ENCODE results near the gene DTNA. TPM values are rescaled to one million over a fixed set of nuclear protein-coding genes. Genes with fewer than 3 reads are reported as not detected.
"Not testable (repeated sequence)": the region's sequence is repeated elsewhere in the genome, so short reads cannot be mapped to it uniquely, and the experiment has no call there.

The DTNA gene
- 0.25 TPM in 1 of 2 replicates, not detected in the other for total RNA-seq

GRCh38 chr18:34709750-34710441, at the start of gene DTNA:
DTNA (plus strand) TSS chr18:34710298; CDS start chr18:34755977, 45,679 bp downstream.
- intact Hi-C loops (cut with micrococcal nuclease), result no loop called here

GRCh38 chr18:34660572-34660971, 49.5 kb upstream of the DTNA start:
- intact Hi-C loops (cut with micrococcal nuclease), result no loop called here

GRCh38 chr18:34661464-34662087, 48.5 kb upstream of the DTNA start:
- intact Hi-C loops (cut with micrococcal nuclease), result loop anchor here (1.0 kb wide), 1 partner anchor 127 kb away; no protein-coding TSS in a partner anchor

GRCh38 chr18:34676816-34677574, 33.1 kb upstream of the DTNA start:
- intact Hi-C loops (cut with micrococcal nuclease), result no loop called here

GRCh38 chr18:34689750-34690149, 20.3 kb upstream of the DTNA start:
- intact Hi-C loops (cut with micrococcal nuclease), result not testable (repeated sequence)

- intact Hi-C loops (cut with micrococcal nuclease), result no loop called here
Observed at GRCh38 chr18:34691614-34692013, 18.5 kb upstream of the DTNA start.

- intact Hi-C loops (cut with micrococcal nuclease), result no loop called here
Observed at GRCh38 chr18:34694591-34695165, 15.4 kb upstream of the DTNA start.

GRCh38 chr18:34695310-34695709, 14.8 kb upstream of the DTNA start:
- intact Hi-C loops (cut with micrococcal nuclease), result no loop called here

- intact Hi-C loops (cut with micrococcal nuclease), result no loop called here
Observed at GRCh38 chr18:34696671-34697070, 13.4 kb upstream of the DTNA start.

- intact Hi-C loops (cut with micrococcal nuclease), result no loop called here
Observed at GRCh38 chr18:34697233-34697632, 12.9 kb upstream of the DTNA start.

- intact Hi-C loops (cut with micrococcal nuclease), result no loop called here
Observed at GRCh38 chr18:34697891-34698290, 12.2 kb upstream of the DTNA start.

GRCh38 chr18:34701911-34702310, 8.2 kb upstream of the DTNA start:
- intact Hi-C loops (cut with micrococcal nuclease), result no loop called here

- intact Hi-C loops (cut with micrococcal nuclease), result no loop called here
Observed at GRCh38 chr18:34702814-34703213, 7.3 kb upstream of the DTNA start.

GRCh38 chr18:34704074-34704473, 6.0 kb upstream of the DTNA start:
- intact Hi-C loops (cut with micrococcal nuclease), result no loop called here

GRCh38 chr18:34704823-34705222, 5.3 kb upstream of the DTNA start:
- intact Hi-C loops (cut with micrococcal nuclease), result no loop called here

- intact Hi-C loops (cut with micrococcal nuclease), result no loop called here
Observed at GRCh38 chr18:34707670-34708069, 2.4 kb upstream of the DTNA start.

GRCh38 chr18:34709104-34709503, 994 bp upstream of the DTNA start:
- intact Hi-C loops (cut with micrococcal nuclease), result no loop called here

GRCh38 chr18:34710458-34710914, 388 bp downstream of the DTNA start:
- intact Hi-C loops (cut with micrococcal nuclease), result no loop called here

GRCh38 chr18:34710934-34711333, 836 bp downstream of the DTNA start:
- intact Hi-C loops (cut with micrococcal nuclease), result no loop called here

GRCh38 chr18:34716111-34716510, 6.0 kb downstream of the DTNA start:
- intact Hi-C loops (cut with micrococcal nuclease), result not testable (repeated sequence)

- intact Hi-C loops (cut with micrococcal nuclease), result no loop called here
Observed at GRCh38 chr18:34718610-34719009, 8.5 kb downstream of the DTNA start.

- intact Hi-C loops (cut with micrococcal nuclease), result no loop called here
Observed at GRCh38 chr18:34720220-34720619, 10.1 kb downstream of the DTNA start.
